ENCODE measurements around the gene FOXP2. TPM values are rescaled to one million over a fixed set of nuclear protein-coding genes. Genes with fewer than 3 reads are reported as not detected.
"Not testable (repeated sequence)": the region's sequence is repeated elsewhere in the genome, so short reads cannot be mapped to it uniquely, and the experiment has no call there.

The FOXP2 gene
- total RNA-seq, 1 donor from 2014 or later = 12.1 TPM

DNA sequence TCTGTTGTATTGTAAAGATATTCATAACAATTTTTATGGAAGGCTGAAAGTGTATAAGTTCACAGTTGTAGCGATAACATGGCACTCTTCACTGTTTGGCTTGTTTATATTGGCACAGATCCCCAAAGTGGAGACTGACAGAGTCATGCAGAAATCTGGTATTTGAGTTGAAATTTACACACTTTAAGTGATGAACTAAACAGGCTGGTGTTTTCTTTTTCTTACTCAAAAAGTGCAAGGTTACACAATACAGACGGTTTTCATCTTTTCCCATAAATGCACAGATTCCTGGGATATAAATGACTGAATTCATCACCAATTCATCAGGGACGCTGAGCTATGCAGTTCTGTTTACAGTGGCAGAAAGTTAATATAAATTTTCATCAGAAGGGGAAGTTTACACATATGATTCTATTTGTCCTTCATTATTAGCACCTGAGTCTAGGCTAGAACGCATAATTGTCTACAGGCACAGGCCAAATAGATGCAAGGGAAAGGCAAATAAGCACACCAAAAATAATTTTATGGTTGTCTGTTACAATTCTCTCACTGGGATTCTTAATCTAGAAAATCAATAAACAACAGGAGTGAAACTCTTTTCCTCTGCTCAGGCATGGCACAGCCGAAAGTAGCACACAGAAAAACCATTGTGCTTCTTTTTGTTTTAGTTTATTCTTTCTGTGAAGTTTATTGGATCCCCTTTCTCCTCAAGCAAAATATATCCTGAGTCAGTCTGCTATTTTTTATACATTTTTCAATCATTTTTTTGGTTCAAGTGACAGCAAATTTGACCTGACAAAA is 88.0 kb downstream of the FOXP2 start:
- H3K36me3 Mint-ChIP-seq (ENCODE audit: low read depth) = no peaks in the 10 kb centered on the region
- H3K27ac Mint-ChIP-seq (ENCODE audit: unreplicated experiment) = peak overlapping the region; percentile 18
- H3K27me3 Mint-ChIP-seq (ENCODE audit: low read depth) = no peaks in the 10 kb centered on the region
- no peaks in the 10 kb centered on the region for H3K9me3 Mint-ChIP-seq (ENCODE audit: low read depth)
- DNase-seq (ENCODE audit: low spot score) = no peak
- TF ChIP-seq, protein P1, sequence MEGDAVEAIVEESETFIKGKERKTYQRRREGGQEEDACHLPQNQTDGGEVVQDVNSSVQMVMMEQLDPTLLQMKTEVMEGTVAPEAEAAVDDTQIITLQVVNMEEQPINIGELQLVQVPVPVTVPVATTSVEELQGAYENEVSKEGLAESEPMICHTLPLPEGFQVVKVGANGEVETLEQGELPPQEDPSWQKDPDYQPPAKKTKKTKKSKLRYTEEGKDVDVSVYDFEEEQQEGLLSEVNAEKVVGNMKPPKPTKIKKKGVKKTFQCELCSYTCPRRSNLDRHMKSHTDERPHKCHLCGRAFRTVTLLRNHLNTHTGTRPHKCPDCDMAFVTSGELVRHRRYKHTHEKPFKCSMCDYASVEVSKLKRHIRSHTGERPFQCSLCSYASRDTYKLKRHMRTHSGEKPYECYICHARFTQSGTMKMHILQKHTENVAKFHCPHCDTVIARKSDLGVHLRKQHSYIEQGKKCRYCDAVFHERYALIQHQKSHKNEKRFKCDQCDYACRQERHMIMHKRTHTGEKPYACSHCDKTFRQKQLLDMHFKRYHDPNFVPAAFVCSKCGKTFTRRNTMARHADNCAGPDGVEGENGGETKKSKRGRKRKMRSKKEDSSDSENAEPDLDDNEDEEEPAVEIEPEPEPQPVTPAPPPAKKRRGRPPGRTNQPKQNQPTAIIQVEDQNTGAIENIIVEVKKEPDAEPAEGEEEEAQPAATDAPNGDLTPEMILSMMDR (IDR thresholded peaks at IDR 0.05) = no peak
- H3K4me3 Mint-ChIP-seq (ENCODE audit: unreplicated experiment) = peak overlapping the region; percentile 23
- peaks cover 13% of the 10 kb centered on the region for H3K4me1 Mint-ChIP-seq (ENCODE audit: low read depth)

GRCh38 chr7:114504586-114504985 is 90.0 kb downstream of the FOXP2 start:
- H3K4me3 Mint-ChIP-seq (ENCODE audit: unreplicated experiment) = no peak overlapping the region
- H3K36me3 Mint-ChIP-seq (ENCODE audit: low read depth) = no peaks in the 10 kb centered on the region
- peaks cover 13% of the 10 kb centered on the region for H3K4me1 Mint-ChIP-seq (ENCODE audit: low read depth)
- no peaks in the 10 kb centered on the region for H3K9me3 Mint-ChIP-seq (ENCODE audit: low read depth)
- H3K27ac Mint-ChIP-seq (ENCODE audit: unreplicated experiment) = no peak overlapping the region
- TF ChIP-seq, protein P1 (IDR thresholded peaks at IDR 0.05) = no peak
- H3K27me3 Mint-ChIP-seq (ENCODE audit: low read depth) = no peaks in the 10 kb centered on the region
- no peak for DNase-seq (ENCODE audit: low spot score)

- TF ChIP-seq, protein P1 (IDR thresholded peaks at IDR 0.05) = no peak
- H3K9me3 Mint-ChIP-seq (ENCODE audit: low read depth) = peaks cover 2% of the 10 kb centered on the region
- no peak for DNase-seq (ENCODE audit: low spot score)
- H3K36me3 Mint-ChIP-seq (ENCODE audit: low read depth) = no peaks in the 10 kb centered on the region
- no peak overlapping the region for H3K4me3 Mint-ChIP-seq (ENCODE audit: unreplicated experiment)
- H3K4me1 Mint-ChIP-seq (ENCODE audit: low read depth) = peaks cover 7% of the 10 kb centered on the region
- no peak overlapping the region for H3K27ac Mint-ChIP-seq (ENCODE audit: unreplicated experiment)
- H3K27me3 Mint-ChIP-seq (ENCODE audit: low read depth) = no peaks in the 10 kb centered on the region
Measured at GRCh38 chr7:114507381-114507780, 92.8 kb downstream of the FOXP2 start.

- H3K9me3 Mint-ChIP-seq (ENCODE audit: low read depth) = peaks cover 2% of the 10 kb centered on the region
- no peak for DNase-seq (ENCODE audit: low spot score)
- TF ChIP-seq, protein P1 (IDR thresholded peaks at IDR 0.05) = no peak
Measured at GRCh38 chr7:114508086-114508485, 93.5 kb downstream of the FOXP2 start.

DNA sequence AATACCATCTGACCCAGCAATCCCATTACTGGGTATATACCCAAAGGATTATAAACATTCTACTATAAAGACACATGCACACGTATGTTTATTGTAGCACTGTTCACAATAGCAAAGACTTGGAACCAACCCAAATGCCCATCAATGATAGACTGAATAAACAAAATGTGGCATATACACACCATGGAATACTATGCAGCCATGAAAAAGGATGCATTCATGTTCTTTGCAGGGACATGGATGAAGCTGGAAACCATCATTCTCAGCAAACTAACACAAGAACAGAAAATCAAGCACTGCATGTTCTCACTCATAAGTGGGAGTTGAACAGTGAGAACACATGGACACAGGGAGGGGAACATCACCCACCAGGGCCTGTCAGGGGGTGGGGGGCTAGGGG is 96.2 kb downstream of the FOXP2 start:
- H3K9me3 Mint-ChIP-seq (ENCODE audit: low read depth); H3K4me1 Mint-ChIP-seq (ENCODE audit: low read depth); H3K27ac Mint-ChIP-seq (ENCODE audit: unreplicated experiment); H3K4me3 Mint-ChIP-seq (ENCODE audit: unreplicated experiment); H3K27me3 Mint-ChIP-seq (ENCODE audit: low read depth); DNase-seq (ENCODE audit: low spot score); H3K36me3 Mint-ChIP-seq (ENCODE audit: low read depth): not testable (repeated sequence)

More at GRCh38 chr7:114508086-114508485, 93.5 kb downstream of the FOXP2 start:
- no peaks in the 10 kb centered on the region for H3K36me3 Mint-ChIP-seq (ENCODE audit: low read depth)
- no peaks in the 10 kb centered on the region for H3K27me3 Mint-ChIP-seq (ENCODE audit: low read depth)
- H3K4me1 Mint-ChIP-seq (ENCODE audit: low read depth) = peaks cover under 1% of the 10 kb centered on the region
- H3K27ac Mint-ChIP-seq (ENCODE audit: unreplicated experiment) = no peak overlapping the region
- H3K4me3 Mint-ChIP-seq (ENCODE audit: unreplicated experiment) = no peak overlapping the region

- DNase-seq (ENCODE audit: low spot score) = no peak
- Mint-ChIP-seq H3K36me3 (ENCODE audit: low read depth) (peaks cover 1% of the 10 kb centered on the region), H3K9me3 (ENCODE audit: low read depth) (peaks cover 3% of the 10 kb centered on the region), H3K27ac (ENCODE audit: unreplicated experiment) (no peak overlapping the region), H3K4me1 (ENCODE audit: low read depth) (peaks cover 10% of the 10 kb centered on the region), H3K4me3 (ENCODE audit: unreplicated experiment) (no peak overlapping the region), H3K27me3 (ENCODE audit: low read depth) (no peaks in the 10 kb centered on the region)
- TF ChIP-seq, protein P1 (IDR thresholded peaks at IDR 0.05) = no peak
Measured at GRCh38 chr7:114519240-114519639, 104.6 kb downstream of the FOXP2 start.

Data from chondrocyte (in vitro differentiated cells).